Measurements from ENCODE around the gene SNU13. TPM values are rescaled to one million over a fixed set of nuclear protein-coding genes. Genes with fewer than 3 reads are reported as not detected.

SNU13 gene
- total RNA-seq, 4 donors from 2014 or later = 127 to 194 (median 176) TPM

GRCh38 chr22:41722496-41722895 is 33.8 kb upstream of the SNU13 start:
- H3K27me3 ChIP-seq = no peaks in the 10 kb centered on the region
- no peak for DNase-seq
- no peaks in the 10 kb centered on the region for H3K9me3 ChIP-seq
- H3K27ac ChIP-seq = no peak overlapping the region
- 48 to 66% methylated on average over 1 of the region's 1 CpG for WGBS, 2 donors
- H3K4me1 ChIP-seq = no peaks in the 10 kb centered on the region
- H3K36me3 ChIP-seq = no peaks in the 10 kb centered on the region
- H3K4me3 ChIP-seq (replicated peaks in 1 of 3) = no peak overlapping the region
- intact Hi-C loops (cut with DNase I) = no loop called here
- TF ChIP-seq, protein P1, sequence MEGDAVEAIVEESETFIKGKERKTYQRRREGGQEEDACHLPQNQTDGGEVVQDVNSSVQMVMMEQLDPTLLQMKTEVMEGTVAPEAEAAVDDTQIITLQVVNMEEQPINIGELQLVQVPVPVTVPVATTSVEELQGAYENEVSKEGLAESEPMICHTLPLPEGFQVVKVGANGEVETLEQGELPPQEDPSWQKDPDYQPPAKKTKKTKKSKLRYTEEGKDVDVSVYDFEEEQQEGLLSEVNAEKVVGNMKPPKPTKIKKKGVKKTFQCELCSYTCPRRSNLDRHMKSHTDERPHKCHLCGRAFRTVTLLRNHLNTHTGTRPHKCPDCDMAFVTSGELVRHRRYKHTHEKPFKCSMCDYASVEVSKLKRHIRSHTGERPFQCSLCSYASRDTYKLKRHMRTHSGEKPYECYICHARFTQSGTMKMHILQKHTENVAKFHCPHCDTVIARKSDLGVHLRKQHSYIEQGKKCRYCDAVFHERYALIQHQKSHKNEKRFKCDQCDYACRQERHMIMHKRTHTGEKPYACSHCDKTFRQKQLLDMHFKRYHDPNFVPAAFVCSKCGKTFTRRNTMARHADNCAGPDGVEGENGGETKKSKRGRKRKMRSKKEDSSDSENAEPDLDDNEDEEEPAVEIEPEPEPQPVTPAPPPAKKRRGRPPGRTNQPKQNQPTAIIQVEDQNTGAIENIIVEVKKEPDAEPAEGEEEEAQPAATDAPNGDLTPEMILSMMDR (IDR thresholded peaks at IDR 0.05) = no peak
- no peak for TF ChIP-seq POLR2A (IDR thresholded peaks at IDR 0.05)

DNA sequence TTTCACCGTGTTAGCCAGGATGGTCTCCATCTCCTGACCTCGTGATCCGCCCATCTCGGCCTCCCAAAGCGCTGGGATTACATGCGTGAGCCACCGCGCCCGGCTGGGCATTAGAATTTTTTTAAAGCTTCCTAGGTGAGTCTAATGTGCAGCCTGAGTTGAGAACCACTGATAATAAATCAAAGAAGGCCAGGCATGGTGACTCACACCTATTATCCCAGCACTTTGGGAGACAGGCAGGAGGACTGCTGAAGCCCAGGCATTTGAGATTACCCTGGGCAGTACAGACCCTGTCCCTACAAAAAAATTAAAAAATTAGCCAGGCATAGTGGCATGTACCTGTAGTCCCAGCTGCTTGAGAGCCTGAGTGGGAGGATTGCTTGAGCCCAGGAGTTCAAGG is 24.3 kb upstream of the SNU13 start:
- no peaks in the 10 kb centered on the region for H3K4me1 ChIP-seq
- TF ChIP-seq POLR2A (IDR thresholded peaks at IDR 0.05) = no peak
- TF ChIP-seq, protein P1 (IDR thresholded peaks at IDR 0.05) = no peak
- intact Hi-C loops (cut with DNase I) = no loop called here
- no peaks in the 10 kb centered on the region for H3K9me3 ChIP-seq
- no peaks in the 10 kb centered on the region for H3K27me3 ChIP-seq
- no peak overlapping the region for H3K27ac ChIP-seq
- WGBS, 2 donors = 92 to 94% methylated on average over 9 of the region's 9 CpGs
- no peak overlapping the region for H3K4me3 ChIP-seq (replicated peaks in 1 of 3)
- no peaks in the 10 kb centered on the region for H3K36me3 ChIP-seq
- no peak for DNase-seq

DNA sequence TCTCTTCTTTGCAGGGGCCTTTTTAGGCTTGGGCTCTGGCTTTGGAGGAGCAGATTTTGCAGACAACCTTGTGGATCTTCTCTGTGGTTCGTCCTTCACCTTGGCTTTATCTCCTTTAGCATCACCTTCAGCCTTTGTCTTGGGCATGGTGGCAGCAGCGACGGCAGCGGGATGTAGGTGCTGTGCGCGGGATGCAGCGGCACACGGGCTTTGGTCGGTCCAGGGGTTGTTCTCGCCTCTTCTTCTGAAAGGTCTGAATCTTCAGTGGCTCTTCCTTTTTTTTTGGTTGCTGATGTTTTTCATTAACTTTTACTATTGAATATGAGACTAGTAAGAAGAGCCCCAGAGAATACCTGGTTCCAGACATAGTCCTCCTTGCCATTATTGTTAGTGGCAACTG is 20.7 kb upstream of the SNU13 start:
- DNase-seq = no peak
- Histone ChIP-seq H3K36me3 (no peaks in the 10 kb centered on the region), H3K27me3 (no peaks in the 10 kb centered on the region), H3K27ac (no peak overlapping the region), H3K4me1 (no peaks in the 10 kb centered on the region), H3K4me3 (replicated peaks in 1 of 3) (no peak overlapping the region), H3K9me3 (no peaks in the 10 kb centered on the region)
- TF ChIP-seq, protein P1 (IDR thresholded peaks at IDR 0.05) = no peak
- TF ChIP-seq POLR2A (IDR thresholded peaks at IDR 0.05) = no peak
- WGBS, 2 donors = 88 to 95% methylated on average over 10 of the region's 10 CpGs
- intact Hi-C loops (cut with DNase I) = no loop called here

DNA sequence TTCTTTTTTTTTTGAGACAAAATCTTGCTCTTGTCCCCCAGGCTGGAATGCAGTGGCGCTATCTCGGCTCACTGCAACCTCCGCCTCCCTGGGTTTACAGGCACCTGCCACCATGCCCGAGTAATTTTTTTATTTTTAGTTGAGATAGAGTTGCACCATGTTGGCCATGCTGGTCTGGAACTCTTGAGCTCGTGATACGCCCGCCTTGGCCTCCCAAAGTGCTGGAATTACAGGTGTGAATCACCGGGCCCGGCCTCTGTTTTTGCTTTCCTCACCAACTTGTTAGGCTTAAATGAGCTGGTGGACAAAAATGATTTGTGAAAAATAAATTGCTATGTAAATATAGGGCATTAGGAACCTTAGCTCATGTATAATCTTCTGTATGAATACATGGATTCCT is 14.1 kb upstream of the SNU13 start:
- Histone ChIP-seq H3K9me3 (no peaks in the 10 kb centered on the region), H3K27ac (no peak overlapping the region), H3K4me1 (peaks cover 0 to 6% of the 10 kb centered on the region in 2 donors), H3K27me3 (no peaks in the 10 kb centered on the region), H3K36me3 (no peaks in the 10 kb centered on the region), H3K4me3 (replicated peaks in 1 of 3) (no peak overlapping the region)
- no peak for TF ChIP-seq POLR2A (IDR thresholded peaks at IDR 0.05)
- TF ChIP-seq, protein P1 (IDR thresholded peaks at IDR 0.05) = no peak
- no peak for DNase-seq
- intact Hi-C loops (cut with DNase I) = no loop called here
- 94 to 96% methylated on average over 9 of the region's 9 CpGs for WGBS, 2 donors

DNA sequence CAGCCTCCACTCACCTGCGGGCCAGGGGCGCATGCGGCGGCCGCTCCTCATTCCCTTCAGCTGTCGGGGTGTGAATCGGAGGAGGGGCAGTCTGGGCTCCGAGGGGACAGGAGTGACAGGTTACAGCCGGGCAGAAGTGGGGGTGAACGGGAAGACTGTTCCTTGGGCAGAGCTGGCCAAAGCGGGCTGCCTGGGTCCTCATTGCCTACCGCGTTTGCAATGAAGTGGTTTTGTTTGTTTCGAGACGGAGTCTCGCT is 11.4 kb upstream of the SNU13 start:
- no peak for DNase-seq
- Histone ChIP-seq H3K4me1 (peaks cover 9 to 18% of the 10 kb centered on the region in 2 donors), H3K27ac (no peak overlapping the region), H3K9me3 (no peaks in the 10 kb centered on the region), H3K36me3 (no peaks in the 10 kb centered on the region), H3K4me3 (replicated peaks in 1 of 3) (no peak overlapping the region), H3K27me3 (no peaks in the 10 kb centered on the region)
- whole genome bisulfite sequencing, 2 donors = 94 to 95% methylated on average over 15 to 16 of the region's 16 CpGs
- TF ChIP-seq, protein P1 (IDR thresholded peaks at IDR 0.05) = no peak
- TF ChIP-seq POLR2A (IDR thresholded peaks at IDR 0.05) = no peak
- intact Hi-C loops (cut with DNase I) = no loop called here
